ENCODE data around the gene CYREN. TPM values are rescaled to one million over a fixed set of nuclear protein-coding genes. Genes with fewer than 3 reads are reported as not detected.

Gene CYREN
- total and polyA plus RNA-seq, 2 donors (not counting 1 experiment from before 2014, with no cell fraction given) = 24.4 to 34.5 TPM

DNA sequence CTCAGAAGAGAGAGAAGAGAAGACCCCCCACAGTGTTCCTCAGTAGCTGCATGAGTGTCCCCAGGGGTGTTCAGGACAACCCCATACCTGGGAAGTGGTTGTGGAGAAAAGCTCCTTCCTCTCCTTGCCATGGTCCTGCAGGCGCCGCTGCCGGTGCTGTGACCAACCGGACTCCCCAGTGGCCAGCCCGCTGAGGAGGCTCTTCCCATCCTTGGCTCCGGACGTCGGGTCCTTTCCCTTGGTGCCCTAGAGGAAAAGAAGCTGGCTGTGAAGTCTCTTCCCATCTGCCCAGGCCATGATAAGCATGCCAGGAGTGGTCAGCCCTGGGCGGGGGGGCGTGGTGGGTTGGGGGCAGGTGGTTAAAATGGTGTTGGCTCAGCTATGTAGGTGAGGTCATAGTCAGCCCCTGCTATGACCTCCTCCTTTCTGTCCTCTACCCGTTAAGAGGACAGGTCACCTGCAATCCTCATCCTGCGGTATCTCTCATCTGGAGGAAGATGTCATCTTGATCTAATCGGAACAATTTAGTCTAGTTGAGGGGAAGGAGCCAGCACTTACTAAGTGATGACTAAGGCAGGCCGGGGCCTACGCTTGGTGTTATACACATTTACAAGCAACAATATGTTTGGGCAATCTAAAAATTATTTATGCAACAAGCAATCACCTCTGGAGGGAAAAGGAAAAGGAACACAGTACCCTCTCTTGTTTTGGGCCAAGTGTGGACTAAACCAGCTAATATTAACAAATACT, 27.6 kb upstream of the CYREN start:
- Histone ChIP-seq H3K4me2 (ENCODE audit: extremely low read depth, insufficient read depth, low read length) (no peak overlapping the region), H3K4me1 (ENCODE audit: control insufficient read depth, extremely low read depth, insufficient read depth, low read length) (peaks cover 6% of the 10 kb centered on the region), H2AFZ (ENCODE audit: low read length) (no peak overlapping the region), H3K4me3 (replicated peaks in 1 of 4; ENCODE audit: control extremely low read depth in 1 of 4, insufficient read depth in 1 of 4, low read depth in 3 of 4, low read length in 4 of 4) (no peak overlapping the region), H3K9me3 (ENCODE audit: control insufficient read depth, insufficient read depth, low read depth, low read length) (no peaks in the 10 kb centered on the region), H3K9ac (ENCODE audit: insufficient read depth, low read length) (no peak overlapping the region), H3K79me2 (ENCODE audit: control insufficient read depth, insufficient read depth, low read length) (peaks cover 4% of the 10 kb centered on the region), H3K36me3 (ENCODE audit: control insufficient read depth, insufficient read depth, low read length) (peaks cover 4% of the 10 kb centered on the region), H3K27me3 (ENCODE audit: control insufficient read depth, insufficient read depth, low read length) (no peaks in the 10 kb centered on the region), H4K20me1 (ENCODE audit: control insufficient read depth, extremely low read depth, insufficient read depth, low read length) (no peaks in the 10 kb centered on the region), H3K27ac (ENCODE audit: insufficient read depth, low read length) (no peak overlapping the region)
- TF ChIP-seq, protein P1, sequence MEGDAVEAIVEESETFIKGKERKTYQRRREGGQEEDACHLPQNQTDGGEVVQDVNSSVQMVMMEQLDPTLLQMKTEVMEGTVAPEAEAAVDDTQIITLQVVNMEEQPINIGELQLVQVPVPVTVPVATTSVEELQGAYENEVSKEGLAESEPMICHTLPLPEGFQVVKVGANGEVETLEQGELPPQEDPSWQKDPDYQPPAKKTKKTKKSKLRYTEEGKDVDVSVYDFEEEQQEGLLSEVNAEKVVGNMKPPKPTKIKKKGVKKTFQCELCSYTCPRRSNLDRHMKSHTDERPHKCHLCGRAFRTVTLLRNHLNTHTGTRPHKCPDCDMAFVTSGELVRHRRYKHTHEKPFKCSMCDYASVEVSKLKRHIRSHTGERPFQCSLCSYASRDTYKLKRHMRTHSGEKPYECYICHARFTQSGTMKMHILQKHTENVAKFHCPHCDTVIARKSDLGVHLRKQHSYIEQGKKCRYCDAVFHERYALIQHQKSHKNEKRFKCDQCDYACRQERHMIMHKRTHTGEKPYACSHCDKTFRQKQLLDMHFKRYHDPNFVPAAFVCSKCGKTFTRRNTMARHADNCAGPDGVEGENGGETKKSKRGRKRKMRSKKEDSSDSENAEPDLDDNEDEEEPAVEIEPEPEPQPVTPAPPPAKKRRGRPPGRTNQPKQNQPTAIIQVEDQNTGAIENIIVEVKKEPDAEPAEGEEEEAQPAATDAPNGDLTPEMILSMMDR (conservative IDR thresholded peaks at IDR 0.05 in 1 of 2, IDR thresholded peaks at IDR 0.05 in 1 of 2; ENCODE audit: low read depth in 1 of 2, low read length in 2 of 2) = no peak
- TF ChIP-seq EZH2 (IDR thresholded peaks at IDR 0.05; ENCODE audit: low read length, missing control alignments) = no peak
- peak; percentile 52 to 72 for DNase-seq (ENCODE audit: low read depth in 2 of 2)

DNA sequence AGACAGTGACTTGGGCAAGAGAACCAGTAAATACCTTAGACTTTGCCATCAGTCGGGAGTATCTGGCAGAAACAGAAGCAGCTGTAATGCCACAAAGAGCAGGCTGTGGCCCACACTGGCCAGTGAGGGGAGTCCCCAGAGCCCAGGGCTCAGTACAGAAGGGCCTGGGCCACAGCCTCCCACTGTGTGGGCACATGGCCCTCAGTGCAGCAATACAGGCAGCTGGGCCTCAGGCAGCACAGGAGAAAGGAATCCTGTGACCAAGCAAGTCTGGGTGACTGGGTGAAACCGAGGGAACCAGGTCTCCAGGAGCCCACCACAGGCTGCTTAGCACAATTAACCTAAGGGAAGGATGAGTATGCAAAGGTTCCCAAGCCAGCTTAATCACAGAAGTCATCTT, 26.8 kb upstream of the CYREN start:
- Histone ChIP-seq H3K27ac (ENCODE audit: insufficient read depth, low read length) (no peak overlapping the region), H3K9me3 (ENCODE audit: control insufficient read depth, insufficient read depth, low read depth, low read length) (no peaks in the 10 kb centered on the region), H3K4me1 (ENCODE audit: control insufficient read depth, extremely low read depth, insufficient read depth, low read length) (peaks cover 7% of the 10 kb centered on the region), H3K4me3 (replicated peaks in 1 of 4; ENCODE audit: control extremely low read depth in 1 of 4, insufficient read depth in 1 of 4, low read depth in 3 of 4, low read length in 4 of 4) (no peak overlapping the region), H3K27me3 (ENCODE audit: control insufficient read depth, insufficient read depth, low read length) (no peaks in the 10 kb centered on the region), H3K79me2 (ENCODE audit: control insufficient read depth, insufficient read depth, low read length) (peaks cover 2% of the 10 kb centered on the region), H3K36me3 (ENCODE audit: control insufficient read depth, insufficient read depth, low read length) (peaks cover 4% of the 10 kb centered on the region), H2AFZ (ENCODE audit: low read length) (no peak overlapping the region), H4K20me1 (ENCODE audit: control insufficient read depth, extremely low read depth, insufficient read depth, low read length) (no peaks in the 10 kb centered on the region), H3K9ac (ENCODE audit: insufficient read depth, low read length) (no peak overlapping the region), H3K4me2 (ENCODE audit: extremely low read depth, insufficient read depth, low read length) (no peak overlapping the region)
- no peak for TF ChIP-seq EZH2 (IDR thresholded peaks at IDR 0.05; ENCODE audit: low read length, missing control alignments)
- TF ChIP-seq, protein P1 (conservative IDR thresholded peaks at IDR 0.05 in 1 of 2, IDR thresholded peaks at IDR 0.05 in 1 of 2; ENCODE audit: low read depth in 1 of 2, low read length in 2 of 2) = no peak
- DNase-seq (ENCODE audit: low read depth in 2 of 2) = no peak

DNA sequence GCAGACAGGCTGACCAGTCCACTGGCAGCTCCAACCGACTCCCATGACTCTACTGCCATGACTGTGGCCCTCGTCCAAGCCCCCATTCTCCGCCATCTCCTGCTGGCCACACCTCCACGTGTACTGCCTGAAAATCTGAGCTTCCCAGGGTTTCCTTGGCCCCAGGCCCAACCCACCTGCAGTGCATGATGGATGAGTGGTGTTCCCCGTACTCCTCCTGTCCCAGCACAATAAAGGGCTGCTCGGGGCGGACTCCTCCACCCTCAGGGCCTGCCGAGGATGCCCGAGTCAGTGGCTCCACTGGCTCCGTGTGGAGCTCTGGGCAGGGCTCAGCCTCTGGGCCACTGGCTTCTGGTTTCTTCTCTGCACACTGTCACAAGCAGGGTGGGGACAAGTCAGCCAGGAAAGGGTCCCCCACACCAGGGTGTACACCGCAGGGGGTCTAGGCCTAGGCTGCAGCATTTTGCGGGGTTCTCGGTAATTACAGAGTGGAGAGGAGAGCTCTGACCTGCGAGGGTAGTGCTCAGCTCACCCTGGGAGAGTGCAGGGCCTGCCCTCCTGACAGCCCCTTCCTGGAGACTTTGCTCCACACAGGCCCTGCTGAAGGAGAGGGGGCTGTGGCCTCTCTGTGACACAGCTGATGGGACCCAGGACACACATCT, 25.6 kb upstream of the CYREN start:
- Histone ChIP-seq H3K79me2 (ENCODE audit: control insufficient read depth, insufficient read depth, low read length) (no peaks in the 10 kb centered on the region), H3K4me3 (replicated peaks in 1 of 4; ENCODE audit: control extremely low read depth in 1 of 4, insufficient read depth in 1 of 4, low read depth in 3 of 4, low read length in 4 of 4) (no peak overlapping the region), H2AFZ (ENCODE audit: low read length) (no peak overlapping the region), H3K9me3 (ENCODE audit: control insufficient read depth, insufficient read depth, low read depth, low read length) (no peaks in the 10 kb centered on the region), H3K4me1 (ENCODE audit: control insufficient read depth, extremely low read depth, insufficient read depth, low read length) (peaks cover 7% of the 10 kb centered on the region), H3K4me2 (ENCODE audit: extremely low read depth, insufficient read depth, low read length) (no peak overlapping the region), H3K9ac (ENCODE audit: insufficient read depth, low read length) (no peak overlapping the region), H4K20me1 (ENCODE audit: control insufficient read depth, extremely low read depth, insufficient read depth, low read length) (no peaks in the 10 kb centered on the region), H3K36me3 (ENCODE audit: control insufficient read depth, insufficient read depth, low read length) (peaks cover 4% of the 10 kb centered on the region), H3K27me3 (ENCODE audit: control insufficient read depth, insufficient read depth, low read length) (no peaks in the 10 kb centered on the region), H3K27ac (ENCODE audit: insufficient read depth, low read length) (no peak overlapping the region)
- DNase-seq (ENCODE audit: low read depth in 2 of 2) = no peak
- TF ChIP-seq, protein P1 (conservative IDR thresholded peaks at IDR 0.05 in 1 of 2, IDR thresholded peaks at IDR 0.05 in 1 of 2; ENCODE audit: low read depth in 1 of 2, low read length in 2 of 2) = no peak
- no peak for TF ChIP-seq EZH2 (IDR thresholded peaks at IDR 0.05; ENCODE audit: low read length, missing control alignments)
